AG10803 (cell line): ENCODE data around the gene MSH6.

Source experiments
- DNase-seq: peaks from one replicate; pipeline ENCODE4 v3.0.0; 2010; ENCODE audit warnings: low read depth
- H3K4me3 ChIP-seq: 2 replicates; pipeline ENCODE4 v1.5.1; 2011; ENCODE audit warnings: mild to moderate bottlenecking, low read length, control low read depth
- CTCF ChIP-seq: conservative IDR thresholded peaks from 2 replicates; pipeline ENCODE4 v1.5.1; 2011; ENCODE audit warnings: mild to moderate bottlenecking, low read length, control low read depth, inconsistent platforms

Gene MSH6

GRCh38 chr2:47771211-47771610, 11.7 kb upstream of the MSH6 start:
- peak; percentile 87 for DNase-seq
- no peak for TF ChIP-seq CTCF
- H3K4me3 ChIP-seq: no peak overlapping the region

GRCh38 chr2:47772343-47772742, 10.6 kb upstream of the MSH6 start:
- no peak for TF ChIP-seq CTCF
- no peak for DNase-seq
- H3K4me3 ChIP-seq: no peak overlapping the region

GRCh38 chr2:47774567-47774966, 8.4 kb upstream of the MSH6 start:
- TF ChIP-seq CTCF: no peak
- DNase-seq: no peak
- no peak overlapping the region for H3K4me3 ChIP-seq

GRCh38 chr2:47777277-47777937, 5.5 kb upstream of the MSH6 start:
- H3K4me3 ChIP-seq: no peak overlapping the region
- TF ChIP-seq CTCF: no peak
- no peak for DNase-seq

- H3K4me3 ChIP-seq: no peak overlapping the region
- TF ChIP-seq CTCF: no peak
- DNase-seq: no peak
These were observed 4.1 kb upstream of the MSH6 start for GRCh38 chr2:47778698-47779425.

- TF ChIP-seq CTCF: no peak
- no peak overlapping the region for H3K4me3 ChIP-seq
- DNase-seq: no peak
These were observed 3.5 kb upstream of the MSH6 start for GRCh38 chr2:47779426-47779790.

GRCh38 chr2:47782381-47782670, 619 bp upstream of the MSH6 start:
- TF ChIP-seq CTCF: no peak
- no peak for DNase-seq
- H3K4me3 ChIP-seq: peak overlapping the region; percentile 74
